DMS 273 (cell line): ENCODE data around the gene GRID1.
A peak's percentile ranks its signal among the peaks of the same experiment; 100 is the strongest.
"Not testable (repeated sequence)": the region's sequence is repeated elsewhere in the genome, so short reads cannot be mapped to it uniquely, and the experiment has no call there.

Experiments used
- DNase-seq: peaks from one replicate; lab custom pipeline; 2025; ENCODE audit not compliant: unreplicated experiment; lab: John Stamatoyannopoulos, UW

GRID1 gene

GRCh38 chr10:85788570-85788969, 578.0 kb downstream of the GRID1 start:
- no peak for DNase-seq

- DNase-seq, result no peak
Measured at GRCh38 chr10:85787881-85788280, 578.7 kb downstream of the GRID1 start.

- DNase-seq, result no peak
Measured at GRCh38 chr10:85787393-85787792, 579.2 kb downstream of the GRID1 start.

- peak; percentile 54 for DNase-seq
Measured at GRCh38 chr10:85786401-85786899, 580.1 kb downstream of the GRID1 start.

GRCh38 chr10:85784792-85785191, 581.8 kb downstream of the GRID1 start:
- DNase-seq, result no peak

- no peak for DNase-seq
Measured at GRCh38 chr10:85781404-85781803, 585.2 kb downstream of the GRID1 start.

- DNase-seq, result no peak
Measured at GRCh38 chr10:85778074-85778473, 588.5 kb downstream of the GRID1 start.

GRCh38 chr10:85767891-85768290, 598.7 kb downstream of the GRID1 start:
- no peak for DNase-seq

- DNase-seq, result no peak
Measured at GRCh38 chr10:85764108-85764507, 602.5 kb downstream of the GRID1 start.

- DNase-seq, result no peak
Measured at GRCh38 chr10:85761906-85762445, 604.6 kb downstream of the GRID1 start.

GRCh38 chr10:85741626-85742300, 624.8 kb downstream of the GRID1 start:
- DNase-seq, result no peak

- DNase-seq, result no peak
Measured at GRCh38 chr10:85735997-85736396, 630.6 kb downstream of the GRID1 start.

- DNase-seq, result no peak
Measured at GRCh38 chr10:85734791-85735190, 631.8 kb downstream of the GRID1 start.

GRCh38 chr10:85724215-85724614, 642.4 kb downstream of the GRID1 start:
- no peak for DNase-seq

GRCh38 chr10:85720931-85721590, 645.5 kb downstream of the GRID1 start:
- DNase-seq, result no peak

- DNase-seq, result no peak
Measured at GRCh38 chr10:85719408-85719807, 647.2 kb downstream of the GRID1 start.

GRCh38 chr10:85713885-85714284, 652.7 kb downstream of the GRID1 start:
- no peak for DNase-seq

GRCh38 chr10:85702768-85703167, 663.8 kb downstream of the GRID1 start:
- DNase-seq, result no peak

- not testable (repeated sequence) for DNase-seq
Measured at GRCh38 chr10:85699066-85699465, 667.5 kb downstream of the GRID1 start.

- no peak for DNase-seq
Measured at GRCh38 chr10:85696893-85697292, 669.7 kb downstream of the GRID1 start.

GRCh38 chr10:85682621-85683020, 684.0 kb downstream of the GRID1 start:
- DNase-seq, result no peak

- DNase-seq, result no peak
Measured at GRCh38 chr10:85679710-85680109, 686.9 kb downstream of the GRID1 start.
